Hypothalamus (tissue), 51 donors: ENCODE data around the gene SAXO2.
"Not testable (repeated sequence)": the region's sequence is repeated elsewhere in the genome, so short reads cannot be mapped to it uniquely, and the experiment has no call there.

Source experiments
- DNase-seq, 51 donors: peaks; one replicate each; lab custom pipeline; 2025; lab: John Stamatoyannopoulos, UW

The SAXO2 gene

DNA sequence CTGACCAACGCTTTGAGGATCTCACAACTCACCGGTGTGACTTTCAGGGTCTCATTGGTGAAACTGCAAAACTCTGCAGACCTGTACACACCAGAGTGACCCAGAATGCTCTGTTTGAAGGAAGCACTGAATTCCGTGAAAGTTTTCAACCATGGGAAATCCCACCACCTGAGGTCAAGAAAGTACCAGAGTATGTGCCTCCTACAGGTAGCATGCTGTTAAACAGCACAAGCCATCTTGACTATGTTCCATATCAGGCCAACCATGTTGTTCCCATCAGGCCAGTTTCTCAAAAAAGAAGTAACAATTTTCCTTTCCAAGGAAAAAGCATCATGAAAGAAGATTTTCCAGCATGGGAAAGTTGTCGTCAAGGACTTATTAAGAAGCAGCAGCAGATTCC lies 19.8 kb downstream of the SAXO2 start:
- DNase-seq = not testable (repeated sequence)

DNA sequence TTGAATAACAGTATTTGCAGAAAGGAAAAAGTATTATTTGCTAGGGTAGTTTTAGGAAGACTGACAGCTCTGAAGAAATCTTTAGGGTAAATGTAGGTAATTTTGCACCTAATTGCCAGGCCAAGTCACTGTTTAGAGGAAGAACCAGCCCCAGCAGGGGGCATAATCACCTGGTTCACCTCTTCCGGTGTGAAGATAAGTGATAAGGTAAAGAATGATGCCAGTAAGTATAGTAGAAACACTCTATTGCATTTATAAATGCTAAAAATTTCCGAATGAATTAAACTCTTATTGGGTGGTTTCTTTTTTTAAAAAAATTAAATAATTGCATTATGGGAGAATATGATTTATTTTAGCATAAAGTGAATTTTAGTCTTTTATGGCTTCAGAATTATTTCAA lies 21.8 kb downstream of the SAXO2 start:
- not testable (repeated sequence) for DNase-seq

- DNase-seq = not testable (repeated sequence)
Measured at GRCh38 chr15:82286475-82286874, 23.9 kb downstream of the SAXO2 start.

DNA sequence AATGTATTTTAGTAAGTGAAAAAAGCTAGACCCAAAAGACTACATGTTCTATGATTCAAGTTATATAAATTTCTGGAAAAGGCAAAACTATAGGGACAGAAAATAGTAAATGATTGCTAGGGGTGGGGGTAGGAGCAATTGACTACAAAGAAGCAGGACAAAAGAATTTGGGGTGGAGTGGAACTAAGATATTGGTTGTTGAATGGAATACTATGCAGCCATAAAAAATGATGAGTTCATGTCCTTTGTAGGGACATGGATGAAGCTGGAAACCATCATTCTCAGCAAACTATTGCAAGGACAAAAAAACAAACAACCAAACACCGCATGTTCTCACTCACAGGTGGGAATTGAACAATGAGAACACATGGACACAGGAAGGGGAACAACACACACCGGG lies 25.6 kb downstream of the SAXO2 start:
- DNase-seq = not testable (repeated sequence)

- DNase-seq = no peak
Measured at GRCh38 chr15:82292271-82292670, 29.7 kb downstream of the SAXO2 start.

DNA sequence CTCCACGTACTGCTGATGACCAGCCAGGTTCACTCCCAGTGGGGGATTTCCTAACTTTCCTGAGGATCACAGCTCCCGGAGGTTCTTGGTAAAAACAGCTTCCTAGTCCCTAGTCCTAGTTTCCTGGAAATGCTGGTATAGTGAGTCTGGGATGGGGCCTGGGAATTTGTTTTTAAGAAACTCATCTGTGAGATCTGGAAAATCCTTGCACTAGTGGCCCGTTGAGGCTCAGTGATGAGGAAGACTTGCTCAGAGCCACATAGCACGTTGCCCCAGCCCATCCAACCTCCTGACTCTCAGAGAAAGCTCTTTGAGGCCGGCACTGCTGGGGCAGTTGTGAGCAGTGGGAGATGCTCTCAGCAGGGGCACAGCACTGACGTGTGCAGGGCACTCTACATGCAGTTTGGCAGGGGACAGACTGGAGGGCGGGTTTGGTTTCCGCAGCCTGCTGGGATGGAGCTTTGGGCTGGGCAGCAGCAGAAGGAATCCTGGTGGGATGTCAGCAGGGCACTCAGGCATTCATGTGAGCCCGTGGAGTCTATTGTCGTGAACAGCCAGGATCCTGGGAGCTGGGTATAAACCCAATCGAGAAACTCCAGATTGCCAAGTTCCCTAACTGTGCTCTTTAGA lies 31.6 kb downstream of the SAXO2 start:
- DNase-seq = no peak

DNA sequence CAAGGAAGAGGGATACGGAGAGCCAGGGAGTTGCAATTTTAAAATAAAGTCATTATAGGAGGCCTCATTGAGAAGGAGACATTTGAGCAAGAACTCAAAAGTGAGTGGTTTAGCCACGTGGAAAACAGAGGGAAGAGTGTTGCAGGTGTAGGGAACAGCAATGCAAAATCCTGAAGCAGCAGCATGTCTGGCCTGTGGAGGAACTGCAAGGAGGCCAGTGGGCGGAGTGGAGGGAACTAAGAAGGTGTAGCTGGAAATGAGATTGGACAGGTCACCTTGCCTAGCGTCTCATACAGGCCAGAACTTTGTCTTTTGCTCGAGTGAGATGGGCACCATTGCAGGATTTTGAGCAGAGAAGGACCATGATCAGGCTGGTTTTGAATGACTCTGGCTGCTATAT lies 34.9 kb downstream of the SAXO2 start:
- DNase-seq = no peak

- DNase-seq = no peak
Measured at GRCh38 chr15:82298032-82298431, 35.4 kb downstream of the SAXO2 start.

- peak in 20 of 51 donors; percentile 5 to 43 (median 20) for DNase-seq
Measured at GRCh38 chr15:82298520-82298919, 35.9 kb downstream of the SAXO2 start.

DNA sequence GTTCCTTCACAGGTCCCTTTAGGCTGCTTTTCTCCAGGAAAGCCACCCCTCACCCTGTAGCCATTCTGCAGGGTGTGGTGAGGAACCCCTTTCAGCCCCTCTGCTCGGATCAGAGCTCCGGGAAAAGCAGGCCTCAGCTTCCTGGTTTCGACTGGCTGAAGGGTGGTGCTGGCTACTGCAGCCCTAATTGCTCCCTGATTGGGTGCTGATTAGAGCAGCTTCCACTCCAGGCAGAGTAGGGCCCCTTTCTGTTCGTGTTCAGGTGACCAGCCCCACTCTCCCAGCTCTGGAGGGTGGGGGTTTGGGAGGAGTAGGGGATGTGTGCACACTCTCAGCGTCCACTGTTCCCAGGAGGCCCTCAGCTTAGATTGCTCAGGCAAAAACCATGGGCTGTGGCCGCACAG lies 36.9 kb downstream of the SAXO2 start:
- DNase-seq = not testable (repeated sequence)

GRCh38 chr15:82300326-82300725 lies 37.7 kb downstream of the SAXO2 start:
- not testable (repeated sequence) for DNase-seq

DNA sequence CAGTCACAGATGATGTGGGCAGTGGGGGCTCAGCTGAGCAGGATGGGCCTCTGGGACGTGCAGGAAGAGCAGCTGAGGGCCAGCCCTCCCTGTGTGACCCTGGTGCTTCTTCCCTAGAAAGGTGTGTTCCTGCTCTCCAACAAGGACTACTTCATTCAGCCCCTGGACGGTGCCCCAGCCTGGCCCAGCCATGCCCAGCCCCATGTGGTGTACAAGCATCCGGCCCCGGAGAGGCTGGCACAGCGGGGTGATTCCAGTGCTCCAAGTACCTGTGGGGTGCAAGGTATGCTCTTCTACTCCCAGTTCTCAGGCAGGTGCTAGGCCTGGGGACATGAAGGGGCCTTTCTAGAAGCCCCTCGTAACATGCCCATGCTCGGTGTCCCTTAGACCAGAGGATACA lies 38.3 kb downstream of the SAXO2 start:
- no peak for DNase-seq

DNA sequence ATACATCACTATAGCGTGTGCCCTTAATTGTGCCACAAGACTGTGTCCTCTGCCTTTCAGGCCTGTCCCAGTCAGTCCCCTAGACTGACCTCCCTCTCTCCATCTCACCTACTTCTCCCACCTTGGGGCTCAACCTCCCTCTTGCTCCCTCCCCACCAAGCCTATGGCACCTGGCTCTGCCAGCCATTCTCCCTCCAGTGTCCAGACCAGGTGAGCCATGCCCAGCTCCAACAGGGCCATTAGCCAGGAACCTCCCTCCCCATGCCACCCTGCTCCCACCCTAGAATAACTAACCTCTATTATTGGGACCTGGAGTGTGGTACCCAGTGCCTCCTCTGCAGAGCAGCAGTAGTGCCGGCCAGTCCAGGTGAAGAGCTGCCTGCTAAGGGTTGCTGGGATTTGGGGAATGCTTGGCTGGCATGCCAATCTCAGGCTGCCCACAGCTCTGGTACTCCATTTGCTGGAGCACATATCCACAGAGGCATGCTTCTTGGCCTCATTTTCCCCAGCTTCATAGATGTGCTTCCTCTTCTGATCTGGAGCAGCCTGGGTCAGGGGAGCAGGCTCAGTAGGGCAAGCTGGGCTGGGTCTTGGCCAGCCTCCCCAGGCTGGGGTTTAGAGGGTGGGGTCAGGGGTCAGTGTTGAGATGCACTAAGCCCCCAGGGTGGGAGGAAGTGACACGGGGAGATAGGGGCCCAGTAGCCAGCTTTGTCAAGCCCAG lies 38.8 kb downstream of the SAXO2 start:
- DNase-seq = no peak

DNA sequence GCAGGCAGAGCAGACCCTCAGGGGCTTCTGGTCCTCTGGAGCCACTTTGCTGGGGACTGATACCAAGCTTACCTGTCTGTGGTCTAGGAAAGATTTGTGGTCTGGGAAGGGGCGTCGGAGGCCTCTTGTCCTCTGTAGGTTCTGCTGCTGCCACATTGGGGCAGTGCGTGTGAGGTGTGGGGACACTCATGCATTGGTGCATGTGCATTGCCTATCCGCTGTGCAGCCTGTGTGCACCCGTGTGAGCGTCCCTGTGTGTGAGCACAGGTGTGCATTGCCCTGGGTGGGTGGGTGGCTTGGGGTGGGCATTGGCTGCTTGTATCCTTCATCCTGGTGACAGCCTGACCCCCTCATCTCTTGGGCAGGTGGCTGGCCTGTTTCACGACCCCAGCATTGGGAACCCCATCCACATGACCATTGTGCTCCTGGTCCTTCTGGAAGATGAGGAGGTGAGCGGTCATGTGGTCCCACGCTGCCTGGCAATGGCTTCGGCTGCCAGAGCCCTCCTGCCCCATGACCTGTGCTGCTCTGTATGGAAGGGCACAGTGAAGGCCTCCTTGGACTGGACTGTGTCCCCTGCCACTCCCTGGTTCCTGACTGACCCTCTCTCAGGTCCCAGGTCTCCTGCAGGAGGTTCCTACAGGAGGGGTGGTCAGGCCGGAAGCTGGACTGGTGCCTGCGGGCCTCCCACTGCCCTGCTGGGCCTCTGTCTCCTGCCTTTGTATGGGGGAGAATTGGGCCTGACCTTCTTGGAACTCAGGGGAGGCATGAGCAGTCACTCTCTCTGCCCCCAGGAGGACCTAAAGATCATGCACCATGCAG lies 41.5 kb downstream of the SAXO2 start:
- peak in 1 of 51 donors; percentile 29 for DNase-seq

- DNase-seq = peak in 1 of 51 donors; percentile 29
Measured at GRCh38 chr15:82304778-82305090, 42.1 kb downstream of the SAXO2 start.

DNA sequence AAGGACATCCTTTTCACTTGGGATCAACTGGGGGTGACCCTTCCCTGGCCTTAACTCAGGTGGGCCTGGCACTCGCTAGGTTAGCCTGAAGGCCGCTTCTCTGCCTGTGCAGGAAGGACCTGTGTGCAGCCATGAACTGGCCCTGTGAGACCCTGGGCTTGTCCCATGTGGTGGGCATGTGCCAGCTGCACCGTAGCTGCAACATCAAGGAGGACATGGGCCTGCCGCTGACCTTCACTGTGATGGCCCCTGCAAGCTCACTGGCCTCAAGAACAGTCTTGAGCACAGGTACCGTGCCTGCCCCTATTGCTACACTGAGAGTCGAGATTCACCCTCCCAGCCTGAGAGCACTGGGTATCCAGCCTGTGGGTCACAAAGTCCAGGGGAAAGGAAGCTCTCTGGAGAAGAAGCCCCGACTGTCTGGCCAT lies 43.0 kb downstream of the SAXO2 start:
- no peak for DNase-seq

DNA sequence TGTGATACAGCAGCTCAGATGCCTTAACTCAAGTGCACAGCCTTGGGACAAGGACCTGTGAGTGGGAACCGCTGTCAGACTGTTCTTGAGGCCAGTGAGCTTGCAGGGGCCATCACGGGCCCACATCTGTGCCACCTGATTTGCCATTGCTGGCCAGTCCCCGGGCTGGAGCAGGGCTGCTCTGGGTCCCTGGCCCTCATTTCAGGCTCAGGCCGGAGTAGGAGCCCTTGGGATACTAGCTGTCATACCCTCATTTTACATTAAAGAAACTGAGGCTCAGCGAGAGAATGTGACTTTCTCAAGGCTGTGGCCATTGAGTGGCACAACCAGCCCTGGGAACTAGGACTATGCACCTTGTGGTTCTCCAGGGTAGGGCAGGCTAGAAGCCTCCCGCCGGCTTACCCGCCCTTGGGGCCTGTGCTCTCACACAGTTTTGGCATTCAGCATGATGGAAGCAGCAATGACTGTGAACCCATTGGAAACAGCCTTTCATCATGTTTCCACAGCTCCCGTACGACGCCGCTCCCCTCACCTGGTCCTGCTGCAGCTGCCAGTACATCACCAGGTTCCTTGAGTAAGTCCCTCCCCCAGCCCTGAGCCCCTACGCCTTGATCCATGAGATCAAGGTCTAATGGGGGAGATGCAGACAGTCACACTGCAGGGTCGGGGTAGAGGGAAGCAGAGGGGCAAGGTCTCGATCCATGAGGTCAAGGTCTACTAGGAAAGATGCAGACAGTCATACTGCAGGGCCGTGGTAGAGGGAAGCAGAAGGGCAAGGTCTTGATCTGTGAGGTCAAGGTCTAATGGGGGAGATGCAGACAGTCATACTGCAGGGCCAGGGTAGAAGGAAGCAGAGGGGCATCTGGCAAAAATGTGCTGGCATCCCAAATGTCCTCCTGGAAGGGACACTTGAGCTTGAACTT lies 44.4 kb downstream of the SAXO2 start:
- no peak for DNase-seq

GRCh38 chr15:82307714-82308081 lies 45.1 kb downstream of the SAXO2 start:
- no peak for DNase-seq

DNA sequence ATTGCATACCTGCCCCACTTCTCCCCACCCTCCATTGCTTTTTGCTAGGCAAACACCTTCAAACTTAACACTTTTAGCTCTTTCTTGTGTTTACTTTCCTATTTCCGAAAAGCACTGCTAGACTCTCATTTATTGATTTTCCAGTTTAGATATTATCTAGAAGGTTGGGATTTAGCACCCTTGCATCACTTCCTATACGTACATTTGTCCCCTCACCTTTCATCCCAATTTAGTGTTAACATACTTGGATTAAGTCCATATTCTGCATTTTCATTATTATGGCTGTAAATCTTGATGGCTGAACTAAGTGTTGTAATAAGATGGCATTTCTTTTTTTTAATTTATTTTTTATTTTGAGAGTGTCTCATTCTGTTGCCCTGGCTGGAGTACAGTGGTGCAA lies 47.2 kb downstream of the SAXO2 start:
- no peak for DNase-seq

DNA sequence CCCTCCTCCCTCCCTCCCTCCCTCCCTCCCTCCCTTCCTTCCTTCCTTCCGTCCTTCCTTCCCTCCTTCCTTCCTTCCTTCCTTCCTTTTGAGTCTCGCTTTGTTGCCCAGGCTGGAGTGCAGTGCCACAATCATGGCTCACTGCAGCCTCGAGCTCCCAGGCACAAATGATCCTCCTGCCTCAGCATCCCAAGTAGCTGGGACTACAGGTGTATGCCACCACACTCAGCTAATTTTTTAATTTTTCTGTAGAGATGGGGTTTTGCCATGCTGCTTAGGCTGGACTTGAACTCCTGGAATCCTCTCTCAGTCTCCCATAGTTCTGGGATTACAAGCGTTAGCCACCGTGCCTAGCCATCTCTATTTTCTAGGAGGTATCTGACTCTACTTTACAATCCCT lies 48.7 kb downstream of the SAXO2 start:
- DNase-seq = not testable (repeated sequence)
